WERI-Rb-1 (cell line): ENCODE results near the gene FATE1.

ENCODE experiments used
- DNase-seq: peaks from one replicate; pipeline ENCODE4 v3.0.0-alpha.2; 2020
- H3K27ac ChIP-seq: fragments of 250-450 bp; sonication (Bioruptor Pico); 2 replicates; pipeline ENCODE4 v1.5.1; 2020; ENCODE audit warnings: mild to moderate bottlenecking, moderate library complexity
- H3K27me3 ChIP-seq: fragments of 250-450 bp; sonication (Bioruptor Pico); 2 replicates; pipeline ENCODE4 v1.5.1; 2021; ENCODE audit warnings: mild to moderate bottlenecking, low read depth, moderate library complexity; ENCODE audit not compliant: insufficient read depth, severe bottlenecking
- H3K36me3 ChIP-seq: fragments of 250-450 bp; sonication (Bioruptor Pico); 2 replicates; pipeline ENCODE4 v1.5.1; 2020; ENCODE audit warnings: mild to moderate bottlenecking, moderate library complexity
- H3K4me3 ChIP-seq: 2 replicates; pipeline ENCODE4 v1.5.1; 2011; ENCODE audit warnings: low read depth, mild to moderate bottlenecking, control low read depth, low read length
- H3K9me3 ChIP-seq: fragments of 250-450 bp; sonication (Bioruptor Pico); 2 replicates; pipeline ENCODE4 v1.5.1; 2021; ENCODE audit warnings: mild to moderate bottlenecking, moderate library complexity; ENCODE audit not compliant: severe bottlenecking
- TF ChIP-seq, protein P1 (sequence below): IDR thresholded peaks from 2 replicates; pipeline ENCODE4 v1.5.1; 2011; ENCODE audit warnings: low read depth, mild to moderate bottlenecking, control low read depth, inconsistent platforms, low read length

Gene FATE1

DNA sequence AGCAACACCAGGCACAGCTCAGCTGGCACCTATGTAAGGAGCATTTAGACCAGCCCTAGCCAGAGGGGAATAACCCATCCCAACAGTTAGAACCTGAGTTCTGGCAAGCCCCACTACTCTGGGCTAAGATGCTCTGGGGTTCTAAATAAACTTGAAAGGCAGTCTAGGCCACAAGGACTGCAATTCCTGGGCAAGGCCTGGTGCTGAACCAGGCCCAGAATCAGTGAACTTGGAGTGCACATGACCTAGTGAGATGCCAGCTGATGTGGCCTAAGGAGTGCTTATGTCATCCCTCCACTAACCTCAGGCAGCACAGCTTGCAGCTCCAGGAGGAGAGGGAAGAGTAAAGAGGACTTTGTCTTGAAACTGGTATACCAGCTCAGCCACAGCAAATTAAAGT, 28.2 kb upstream of the FATE1 start:
- no peak overlapping the region for H3K27ac ChIP-seq
- no peak overlapping the region for H3K4me3 ChIP-seq
- peaks cover 3% of the 10 kb centered on the region for H3K27me3 ChIP-seq
- DNase-seq: peak; percentile 39
- no peaks in the 10 kb centered on the region for H3K9me3 ChIP-seq
- H3K36me3 ChIP-seq: no peaks in the 10 kb centered on the region
- TF ChIP-seq, protein P1, sequence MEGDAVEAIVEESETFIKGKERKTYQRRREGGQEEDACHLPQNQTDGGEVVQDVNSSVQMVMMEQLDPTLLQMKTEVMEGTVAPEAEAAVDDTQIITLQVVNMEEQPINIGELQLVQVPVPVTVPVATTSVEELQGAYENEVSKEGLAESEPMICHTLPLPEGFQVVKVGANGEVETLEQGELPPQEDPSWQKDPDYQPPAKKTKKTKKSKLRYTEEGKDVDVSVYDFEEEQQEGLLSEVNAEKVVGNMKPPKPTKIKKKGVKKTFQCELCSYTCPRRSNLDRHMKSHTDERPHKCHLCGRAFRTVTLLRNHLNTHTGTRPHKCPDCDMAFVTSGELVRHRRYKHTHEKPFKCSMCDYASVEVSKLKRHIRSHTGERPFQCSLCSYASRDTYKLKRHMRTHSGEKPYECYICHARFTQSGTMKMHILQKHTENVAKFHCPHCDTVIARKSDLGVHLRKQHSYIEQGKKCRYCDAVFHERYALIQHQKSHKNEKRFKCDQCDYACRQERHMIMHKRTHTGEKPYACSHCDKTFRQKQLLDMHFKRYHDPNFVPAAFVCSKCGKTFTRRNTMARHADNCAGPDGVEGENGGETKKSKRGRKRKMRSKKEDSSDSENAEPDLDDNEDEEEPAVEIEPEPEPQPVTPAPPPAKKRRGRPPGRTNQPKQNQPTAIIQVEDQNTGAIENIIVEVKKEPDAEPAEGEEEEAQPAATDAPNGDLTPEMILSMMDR: no peak

DNA sequence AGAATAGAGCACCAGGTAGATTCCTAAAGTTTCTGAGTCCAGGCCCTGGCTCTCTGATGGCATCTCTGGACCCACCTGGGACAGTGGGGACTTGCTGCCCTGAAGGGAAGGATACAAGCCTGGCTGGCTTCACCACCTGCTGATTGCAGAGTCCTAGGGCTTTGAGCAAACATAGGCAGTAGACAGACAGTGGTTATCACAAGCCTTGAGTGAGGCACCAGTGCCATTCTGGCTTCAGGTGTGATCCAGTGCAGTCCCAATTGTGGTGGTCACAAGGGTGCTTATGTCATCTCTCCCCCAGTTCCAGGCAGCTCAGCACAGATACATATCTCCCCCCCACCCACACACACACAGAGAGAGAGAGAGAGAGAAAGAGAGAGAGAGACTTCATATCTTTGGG, 27.1 kb upstream of the FATE1 start:
- TF ChIP-seq, protein P1: no peak
- no peak overlapping the region for H3K4me3 ChIP-seq
- H3K9me3 ChIP-seq: no peaks in the 10 kb centered on the region
- peaks cover 9% of the 10 kb centered on the region for H3K27me3 ChIP-seq
- H3K27ac ChIP-seq: no peak overlapping the region
- DNase-seq: no peak
- no peaks in the 10 kb centered on the region for H3K36me3 ChIP-seq

DNA sequence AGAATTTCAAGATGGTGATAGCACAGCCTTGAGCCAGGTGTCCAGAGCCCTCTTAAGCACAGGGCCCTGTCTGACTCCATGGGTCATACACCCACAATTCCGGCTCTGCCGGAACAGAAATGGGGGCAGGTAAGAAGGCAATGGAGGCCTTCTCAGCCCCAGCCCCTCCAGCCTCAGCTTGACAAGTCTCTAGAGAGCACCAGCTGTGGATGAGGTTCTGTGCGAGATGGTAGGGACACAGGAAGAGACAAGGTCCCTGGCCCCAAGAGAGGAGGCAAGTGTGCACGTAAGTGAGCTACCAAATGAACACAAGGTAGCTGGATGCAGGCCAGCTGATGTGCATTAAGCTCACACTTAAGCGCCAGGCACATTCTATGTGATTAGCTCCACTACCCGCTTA, 23.0 kb upstream of the FATE1 start:
- TF ChIP-seq, protein P1: no peak
- Histone ChIP-seq H3K9me3 (peaks cover 3% of the 10 kb centered on the region), H3K36me3 (no peaks in the 10 kb centered on the region), H3K4me3 (no peak overlapping the region), H3K27ac (no peak overlapping the region), H3K27me3 (peaks cover 32% of the 10 kb centered on the region)
- DNase-seq: no peak

DNA sequence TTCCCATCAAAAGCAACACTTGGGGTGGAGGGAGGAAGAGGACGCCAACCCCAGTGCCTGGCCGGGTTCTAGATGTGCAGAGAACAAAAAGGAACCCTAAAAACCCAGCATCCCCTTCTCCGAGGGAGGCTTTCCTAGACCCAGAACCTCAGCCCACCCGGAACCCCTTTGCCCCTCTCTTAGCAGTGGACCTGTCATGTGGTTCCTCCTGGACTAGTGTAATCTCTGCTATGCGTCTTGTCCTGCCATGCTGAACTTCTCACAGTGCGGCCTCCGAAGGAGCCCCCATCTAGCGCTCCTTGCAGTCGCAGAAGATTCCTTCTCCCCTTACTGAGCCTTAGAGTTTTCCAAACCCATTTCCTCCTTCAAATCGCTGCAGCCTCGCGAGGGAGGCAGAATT, 21.7 kb upstream of the FATE1 start:
- DNase-seq: no peak
- TF ChIP-seq, protein P1: no peak
- Histone ChIP-seq H3K36me3 (no peaks in the 10 kb centered on the region), H3K27me3 (peaks cover 39% of the 10 kb centered on the region), H3K27ac (no peak overlapping the region), H3K4me3 (no peak overlapping the region), H3K9me3 (peaks cover 3% of the 10 kb centered on the region)

DNA sequence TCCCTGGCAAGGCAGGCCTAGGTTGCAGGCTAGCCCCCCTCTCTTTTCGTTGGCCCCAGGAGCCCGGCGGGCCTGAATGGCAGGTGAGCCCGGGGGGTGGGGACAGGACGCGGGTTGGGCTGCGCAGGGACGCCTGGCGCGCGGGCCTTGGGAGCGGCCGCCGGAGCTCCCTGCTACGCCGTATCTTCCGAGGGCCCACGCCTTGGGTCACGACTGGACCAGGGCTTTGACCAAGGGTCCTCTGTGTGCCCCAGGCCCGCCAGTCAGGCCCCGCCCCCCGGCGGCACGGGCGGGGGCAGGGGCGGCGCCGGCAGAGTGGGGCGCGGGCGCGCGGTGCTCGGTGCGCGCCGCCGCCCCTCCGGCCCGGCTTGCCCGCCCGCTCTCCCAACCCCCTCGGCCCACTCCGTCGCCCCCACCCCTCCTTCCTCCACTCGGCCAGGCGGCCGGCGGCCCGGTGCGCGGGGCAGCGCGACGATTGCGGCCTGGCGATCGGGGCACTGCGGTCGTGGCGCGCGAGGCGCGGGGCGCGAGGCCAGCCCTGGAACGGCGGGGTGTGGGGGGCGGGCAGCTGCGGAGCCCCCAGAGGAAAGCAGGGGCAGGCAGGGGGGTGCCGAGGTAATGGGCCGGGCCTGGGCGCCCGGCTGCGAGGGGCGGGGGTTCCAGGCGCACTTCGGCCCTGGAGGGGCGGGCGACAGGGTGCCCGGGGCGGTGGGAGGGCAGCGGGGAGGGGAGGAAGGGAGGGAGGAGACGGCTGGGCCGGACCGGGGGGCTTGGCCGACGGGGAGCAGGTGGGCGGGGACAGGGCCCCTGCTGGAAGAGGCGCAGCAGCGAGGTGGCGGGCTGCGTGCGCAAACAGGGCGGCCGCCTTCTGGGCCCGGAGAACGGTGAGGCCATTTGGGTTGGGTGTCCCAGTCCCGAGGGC, 20.9 kb upstream of the FATE1 start, which contains the start of gene PRRG3:
Gene PRRG3, plus strand, starts transcription at position 798 of the 922 bp plus-strand sequence. CDS start 3,357 bp downstream, outside the sequence.
- Histone ChIP-seq H3K36me3 (no peaks in the 10 kb centered on the region), H3K27me3 (peaks cover 39% of the 10 kb centered on the region), H3K9me3 (peaks cover 3% of the 10 kb centered on the region), H3K27ac (no peak within 1 kb of the TSS), H3K4me3 (peak within 1 kb of the TSS; percentile 35)
- DNase-seq: peak; percentile 46
- TF ChIP-seq, protein P1: no peak
